ENCODE measurements around the gene TLE2. TPM values are rescaled to one million over a fixed set of nuclear protein-coding genes. Genes with fewer than 3 reads are reported as not detected.
"Not testable (repeated sequence)": the region's sequence is repeated elsewhere in the genome, so short reads cannot be mapped to it uniquely, and the experiment has no call there.

Gene TLE2
- total and polyA plus RNA-seq, 3 donors from 2014 or later = 30.2 to 76.6 (median 70.5) TPM

- peaks cover 43% of the 10 kb centered on the region for H3K4me1 ChIP-seq
These were observed 58.8 kb downstream of the TLE2 start for GRCh38 chr19:2970201-2970835.

DNA sequence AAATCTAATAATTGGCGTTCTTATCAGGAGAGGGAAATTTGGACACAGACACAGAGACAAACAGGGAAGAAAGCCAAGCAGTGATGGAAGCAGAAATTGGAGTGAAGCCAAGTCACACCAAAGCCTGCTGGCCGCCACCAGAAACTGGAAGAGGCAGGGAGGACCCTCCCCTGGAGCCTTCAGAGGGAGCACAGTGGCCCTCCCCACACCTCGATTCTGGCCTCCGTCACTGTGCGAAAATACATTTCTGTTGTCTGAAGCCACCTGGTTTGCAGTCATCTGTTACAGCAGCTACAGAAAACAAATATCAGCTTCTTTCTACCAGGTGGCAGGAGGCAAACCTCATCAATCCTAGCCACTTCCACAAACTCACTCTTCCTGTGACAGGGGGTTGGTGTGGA lies 60.0 kb downstream of the TLE2 start:
- H3K4me1 ChIP-seq = peaks cover 35% of the 10 kb centered on the region
- peak overlapping the region; percentile 12 to 81 for H3K27ac ChIP-seq
- no peaks in the 10 kb centered on the region for H3K27me3 ChIP-seq
- intact Hi-C loops (cut with DNase I; ENCODE audit: low total_unique reads) = no loop called here
- no peaks in the 10 kb centered on the region for H3K9me3 ChIP-seq
- peak; percentile 73 for DNase-seq
- H3K36me3 ChIP-seq (ENCODE audit: low read depth, missing control alignments) = no peaks in the 10 kb centered on the region
- H3K4me3 ChIP-seq = no peak overlapping the region
- TF ChIP-seq POLR2A (IDR thresholded peaks at IDR 0.05) = no peak
- TF ChIP-seq, protein P1, sequence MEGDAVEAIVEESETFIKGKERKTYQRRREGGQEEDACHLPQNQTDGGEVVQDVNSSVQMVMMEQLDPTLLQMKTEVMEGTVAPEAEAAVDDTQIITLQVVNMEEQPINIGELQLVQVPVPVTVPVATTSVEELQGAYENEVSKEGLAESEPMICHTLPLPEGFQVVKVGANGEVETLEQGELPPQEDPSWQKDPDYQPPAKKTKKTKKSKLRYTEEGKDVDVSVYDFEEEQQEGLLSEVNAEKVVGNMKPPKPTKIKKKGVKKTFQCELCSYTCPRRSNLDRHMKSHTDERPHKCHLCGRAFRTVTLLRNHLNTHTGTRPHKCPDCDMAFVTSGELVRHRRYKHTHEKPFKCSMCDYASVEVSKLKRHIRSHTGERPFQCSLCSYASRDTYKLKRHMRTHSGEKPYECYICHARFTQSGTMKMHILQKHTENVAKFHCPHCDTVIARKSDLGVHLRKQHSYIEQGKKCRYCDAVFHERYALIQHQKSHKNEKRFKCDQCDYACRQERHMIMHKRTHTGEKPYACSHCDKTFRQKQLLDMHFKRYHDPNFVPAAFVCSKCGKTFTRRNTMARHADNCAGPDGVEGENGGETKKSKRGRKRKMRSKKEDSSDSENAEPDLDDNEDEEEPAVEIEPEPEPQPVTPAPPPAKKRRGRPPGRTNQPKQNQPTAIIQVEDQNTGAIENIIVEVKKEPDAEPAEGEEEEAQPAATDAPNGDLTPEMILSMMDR (IDR thresholded peaks at IDR 0.05) = no peak
- 28 to 29% methylated on average over 5 of the region's 5 CpGs for WGBS, 2 donors

More at GRCh38 chr19:2970201-2970835, 58.8 kb downstream of the TLE2 start:
- Histone ChIP-seq H3K9me3 (no peaks in the 10 kb centered on the region), H3K36me3 (ENCODE audit: low read depth, missing control alignments) (no peaks in the 10 kb centered on the region), H3K27me3 (no peaks in the 10 kb centered on the region), H3K4me3 (no peak overlapping the region), H3K27ac (peak overlapping the region; percentile 55 to 81)
- WGBS, 2 donors = 76 to 80% methylated on average over 8 to 9 of the region's 9 CpGs
- TF ChIP-seq, protein P1 (IDR thresholded peaks at IDR 0.05) = no peak
- no peak for TF ChIP-seq POLR2A (IDR thresholded peaks at IDR 0.05)
- DNase-seq = no peak
- intact Hi-C loops (cut with DNase I; ENCODE audit: low total_unique reads) = loop anchor here (10.0 kb wide), 1 partner anchor 64 kb away; no protein-coding TSS in a partner anchor

DNA sequence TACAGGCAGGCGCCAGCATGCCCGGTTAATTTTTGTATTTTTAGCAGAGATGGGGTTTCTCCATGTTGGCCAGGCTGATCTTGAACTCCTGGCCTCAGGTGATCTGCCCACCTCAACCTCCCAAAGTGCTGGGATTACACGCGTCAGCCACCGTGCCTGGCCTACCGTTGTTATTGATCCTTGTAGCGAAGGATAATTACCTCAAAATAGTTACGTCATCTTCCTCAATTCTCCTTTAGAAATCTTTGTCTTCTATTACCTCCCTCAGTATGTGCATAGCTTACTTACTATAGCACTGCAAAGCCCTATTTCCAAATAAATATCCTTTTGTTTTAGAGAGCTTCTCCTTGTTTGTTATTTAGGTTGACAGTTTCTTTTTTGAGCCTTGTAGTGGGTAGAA lies 61.1 kb downstream of the TLE2 start:
- intact Hi-C loops (cut with DNase I; ENCODE audit: low total_unique reads) = no loop called here
- no peak for TF ChIP-seq POLR2A (IDR thresholded peaks at IDR 0.05)
- TF ChIP-seq, protein P1 (IDR thresholded peaks at IDR 0.05) = no peak
- H3K9me3 ChIP-seq = no peaks in the 10 kb centered on the region
- no peak for DNase-seq
- no peaks in the 10 kb centered on the region for H3K36me3 ChIP-seq (ENCODE audit: low read depth, missing control alignments)
- WGBS, 2 donors = 78 to 92% methylated on average over 8 of the region's 8 CpGs
- H3K27ac ChIP-seq = no peak overlapping the region
- H3K27me3 ChIP-seq = no peaks in the 10 kb centered on the region
- H3K4me1 ChIP-seq = peaks cover 28% of the 10 kb centered on the region
- H3K4me3 ChIP-seq = no peak overlapping the region

DNA sequence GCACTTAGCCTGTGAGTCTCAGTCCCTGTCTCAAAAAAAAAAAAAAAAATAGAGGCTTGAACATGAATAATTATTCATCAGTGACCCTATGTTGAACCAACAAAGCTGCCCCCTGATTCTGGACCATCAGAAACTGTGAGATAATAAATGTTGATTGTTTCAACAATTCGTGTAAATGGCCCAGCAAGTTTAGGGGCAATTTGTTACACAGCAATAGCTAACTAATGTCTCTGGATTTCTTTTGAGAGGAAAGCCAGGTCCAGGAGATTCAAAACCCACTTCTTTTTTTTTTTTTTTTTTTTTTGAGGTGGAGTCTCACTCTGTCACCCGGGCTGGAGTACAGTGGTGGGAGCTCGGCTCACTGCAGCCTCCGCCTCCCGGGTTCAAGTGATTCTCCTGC lies 64.2 kb downstream of the TLE2 start:
- H3K4me1 ChIP-seq = peaks cover 11% of the 10 kb centered on the region
- intact Hi-C loops (cut with DNase I; ENCODE audit: low total_unique reads) = no loop called here
- no peaks in the 10 kb centered on the region for H3K9me3 ChIP-seq
- TF ChIP-seq, protein P1 (IDR thresholded peaks at IDR 0.05) = no peak
- no peak for TF ChIP-seq POLR2A (IDR thresholded peaks at IDR 0.05)
- WGBS, 2 donors = 93 to 94% methylated on average over 5 of the region's 5 CpGs
- H3K36me3 ChIP-seq (ENCODE audit: low read depth, missing control alignments) = no peaks in the 10 kb centered on the region
- DNase-seq = no peak
- H3K4me3 ChIP-seq = no peak overlapping the region
- H3K27ac ChIP-seq = no peak overlapping the region
- H3K27me3 ChIP-seq = no peaks in the 10 kb centered on the region

- intact Hi-C loops (cut with DNase I; ENCODE audit: low total_unique reads); DNase-seq; H3K27me3 ChIP-seq; H3K9me3 ChIP-seq; H3K36me3 ChIP-seq (ENCODE audit: low read depth, missing control alignments); H3K27ac ChIP-seq; H3K4me3 ChIP-seq; H3K4me1 ChIP-seq: not testable (repeated sequence)
- 88 to 92% methylated on average over 12 of the region's 12 CpGs for WGBS, 2 donors
These were observed 65.4 kb downstream of the TLE2 start for GRCh38 chr19:2963631-2964030.

Measured in testis (tissue), 3 donors.